ENCODE data around the gene EPHA5.

EPHA5 gene

DNA sequence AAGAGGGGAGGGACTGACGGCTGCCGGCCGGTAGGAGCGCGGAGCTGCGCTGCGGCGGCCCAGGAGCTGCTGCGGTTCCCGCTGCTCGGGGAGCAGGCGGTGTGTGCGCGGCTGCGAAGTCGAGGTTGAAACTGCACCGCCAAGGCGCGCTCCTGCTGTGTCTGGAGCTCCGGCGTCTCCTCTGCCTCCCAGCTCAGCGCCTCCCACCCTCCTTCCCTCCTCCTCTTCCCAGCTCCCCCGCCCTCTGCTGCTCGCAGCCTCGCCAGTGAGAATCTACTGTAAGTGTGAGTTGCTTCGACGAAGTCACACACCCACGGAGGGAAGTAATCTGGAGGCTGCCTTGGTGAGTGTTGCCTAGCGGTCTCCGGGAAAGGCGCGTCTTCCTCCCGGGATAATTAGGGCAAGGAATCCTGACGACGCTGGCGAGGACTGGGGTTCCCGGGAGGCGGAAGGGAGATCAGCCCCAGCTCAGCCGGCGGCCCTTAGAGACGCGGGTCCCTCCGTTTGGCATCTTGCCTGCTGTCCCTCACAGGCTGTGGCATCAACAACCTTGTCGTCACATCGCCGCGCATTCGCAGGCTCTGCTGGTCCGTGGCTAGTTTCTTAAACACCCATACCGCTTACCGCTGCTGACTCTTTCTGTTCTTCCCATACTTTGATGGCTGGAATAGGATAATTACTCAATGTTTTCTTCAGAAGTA is at the start of gene EPHA5:
TSS of gene EPHA5 (minus strand) at position 159 of the 701 bp plus-strand sequence. CDS start 747 bp downstream, outside the sequence.
- DNase-seq (ENCODE audit: low spot score) = no peak

- DNase-seq (ENCODE audit: low spot score) = no peak
These were observed 49.3 kb upstream of the EPHA5 start for GRCh38 chr4:65719635-65720034.

GRCh38 chr4:65698631-65699030 is 28.3 kb upstream of the EPHA5 start:
- DNase-seq (ENCODE audit: low spot score) = no peak

- no peak for DNase-seq (ENCODE audit: low spot score)
These were observed 26.1 kb upstream of the EPHA5 start for GRCh38 chr4:65696436-65696835.

DNA sequence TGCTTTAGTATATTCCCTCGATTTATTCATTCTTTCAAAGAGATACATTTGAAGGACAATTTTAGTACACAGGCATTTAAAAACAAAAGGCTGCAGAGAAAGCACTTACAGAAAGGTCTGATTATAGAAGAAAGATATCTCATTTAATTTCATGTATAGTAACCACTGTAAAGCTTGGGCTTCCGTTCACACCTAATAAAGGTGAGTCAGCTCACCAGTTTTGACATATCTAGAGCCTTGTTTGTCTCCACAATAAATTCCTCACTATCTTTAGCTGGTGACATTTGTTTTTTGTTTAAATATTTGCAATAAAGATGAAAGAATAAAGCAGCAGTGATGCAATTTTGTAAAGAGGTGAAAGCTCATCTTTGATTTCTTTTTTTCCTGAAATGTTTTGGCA is 1.1 kb upstream of the EPHA5 start:
- DNase-seq (ENCODE audit: low spot score) = no peak

GRCh38 chr4:65670020-65670330 is 314 bp downstream of the EPHA5 start:
- no peak for DNase-seq (ENCODE audit: low spot score)

DNA sequence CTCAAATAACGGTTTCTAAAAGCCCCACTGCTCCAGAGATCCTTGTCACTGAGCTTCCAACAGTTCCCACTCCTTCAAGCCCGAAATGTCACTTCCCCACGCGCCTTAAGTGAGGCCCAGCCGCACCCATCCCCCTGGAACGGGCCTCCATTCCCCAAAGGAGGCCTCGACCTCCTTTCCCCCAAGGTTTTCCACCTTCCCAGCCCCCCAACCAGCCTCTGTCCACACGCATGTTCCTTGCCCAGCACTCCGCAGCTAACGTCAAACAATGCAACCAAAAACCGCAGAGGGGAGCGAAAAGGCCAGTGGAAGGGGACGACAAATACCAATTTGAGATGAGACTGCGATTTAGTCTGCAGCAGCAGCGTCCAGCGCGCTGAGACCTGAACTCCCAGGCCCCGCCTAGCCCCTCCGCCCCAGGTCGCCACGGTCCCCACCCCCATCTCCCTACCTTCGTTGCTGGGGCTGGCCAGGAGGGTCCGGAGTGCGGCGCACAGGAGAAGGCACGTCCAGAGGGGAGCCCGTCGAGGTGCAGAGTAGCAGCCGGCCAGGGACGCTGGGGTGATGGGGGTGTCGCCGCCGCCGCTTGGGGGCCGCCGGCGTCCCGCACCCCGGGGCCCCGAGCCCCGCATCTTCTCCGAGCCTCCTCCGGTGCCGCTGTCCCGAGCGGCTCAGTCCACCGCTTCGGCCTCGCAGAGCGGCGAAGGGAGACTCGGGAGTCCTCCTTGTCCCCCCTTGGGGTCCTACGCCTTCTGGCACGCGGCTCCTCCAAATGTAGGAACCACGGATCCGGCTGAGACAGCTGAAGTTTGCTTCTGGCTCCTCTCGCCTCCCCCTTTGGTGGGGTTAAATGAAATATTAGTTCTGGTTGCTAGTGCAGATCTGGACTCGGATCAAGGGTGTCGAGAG is 924 bp downstream of the EPHA5 start:
- no peak for DNase-seq (ENCODE audit: low spot score)

DNA sequence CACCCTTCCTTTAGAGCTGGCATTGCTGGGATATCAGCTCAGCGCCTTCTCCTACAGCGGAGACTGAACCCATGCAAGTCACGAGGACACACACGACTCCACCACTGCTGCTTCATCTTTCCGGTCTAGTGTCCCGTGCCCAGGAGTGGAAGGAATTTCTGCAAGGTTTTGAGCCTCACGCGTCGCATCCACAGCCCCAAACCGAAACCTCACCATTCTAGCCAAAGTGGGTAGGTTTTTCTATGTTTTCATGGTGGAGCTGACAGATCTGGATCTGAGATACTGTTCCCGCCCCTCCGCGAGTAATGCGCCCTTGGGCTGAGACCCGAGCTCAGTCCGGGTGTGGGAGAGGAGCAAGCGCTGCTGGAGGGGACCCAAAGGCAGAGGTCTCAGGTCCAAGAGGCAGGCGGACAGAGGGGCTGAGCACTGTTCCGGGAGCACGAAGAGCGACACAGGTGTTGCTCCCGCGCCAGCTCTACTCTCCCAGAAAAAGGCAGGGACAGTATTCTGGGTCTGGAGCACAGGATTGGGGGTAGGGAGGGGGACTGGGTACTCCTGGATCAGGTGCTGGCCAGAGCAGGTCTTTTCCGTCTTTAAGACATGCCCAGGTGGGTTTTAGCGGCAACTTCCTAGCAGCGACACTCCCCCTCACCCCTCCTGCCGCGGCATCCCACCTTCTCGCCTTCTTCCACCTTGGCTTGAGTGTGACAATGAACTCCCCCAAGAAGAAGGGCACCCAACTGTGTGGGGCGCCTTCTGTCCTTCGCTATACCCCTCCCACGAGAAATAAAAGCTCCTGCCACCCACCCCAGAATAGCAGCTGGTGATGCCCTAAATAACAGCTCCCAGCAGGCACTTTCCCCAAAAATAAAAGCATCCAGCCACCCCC is 1.8 kb downstream of the EPHA5 start:
- DNase-seq (ENCODE audit: low spot score) = no peak

- no peak for DNase-seq (ENCODE audit: low spot score)
These were observed 2.7 kb downstream of the EPHA5 start for GRCh38 chr4:65667506-65668041.

- DNase-seq (ENCODE audit: low spot score) = peak; percentile 2
These were observed 4.3 kb downstream of the EPHA5 start for GRCh38 chr4:65665771-65666523.

DNA sequence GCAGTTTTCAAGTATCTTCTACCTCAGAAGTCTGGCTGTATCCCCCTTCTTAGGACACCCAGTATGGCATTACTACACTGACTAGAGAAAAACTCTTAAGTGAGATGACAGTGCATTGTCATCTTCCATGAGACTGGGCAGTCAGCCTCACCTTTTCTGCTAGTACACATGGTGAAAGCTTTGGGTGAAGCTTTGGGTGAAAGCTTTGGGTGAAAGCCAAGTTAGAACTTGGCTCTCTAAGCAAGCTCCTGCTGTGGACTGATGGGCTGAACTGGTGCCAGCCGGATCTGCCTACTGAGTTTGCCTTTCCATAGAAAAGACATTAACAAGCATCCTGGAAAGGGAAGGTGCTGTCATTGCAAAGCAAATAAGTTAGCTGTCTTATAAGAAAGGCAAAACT is 8.8 kb downstream of the EPHA5 start:
- DNase-seq (ENCODE audit: low spot score) = no peak

DNA sequence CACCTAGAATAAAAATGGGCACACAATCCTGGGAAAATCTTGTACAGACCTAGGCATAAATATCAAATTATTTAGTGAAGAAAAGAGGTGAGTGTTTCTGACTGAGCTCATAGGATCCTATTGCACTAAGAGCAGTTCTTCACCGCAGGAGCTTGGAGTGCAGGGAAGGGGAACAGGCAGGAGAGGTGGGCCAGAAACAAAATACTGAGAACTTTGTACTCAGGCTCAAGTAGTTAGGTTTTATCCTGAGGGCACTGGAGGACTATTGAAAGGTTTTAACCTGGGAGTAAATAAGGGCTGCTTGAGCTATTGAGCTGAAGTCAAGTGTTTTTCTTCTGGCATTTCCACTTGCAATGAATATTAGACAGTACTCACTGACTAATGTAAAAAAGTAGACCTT is 12.2 kb downstream of the EPHA5 start:
- no peak for DNase-seq (ENCODE audit: low spot score)

DNA sequence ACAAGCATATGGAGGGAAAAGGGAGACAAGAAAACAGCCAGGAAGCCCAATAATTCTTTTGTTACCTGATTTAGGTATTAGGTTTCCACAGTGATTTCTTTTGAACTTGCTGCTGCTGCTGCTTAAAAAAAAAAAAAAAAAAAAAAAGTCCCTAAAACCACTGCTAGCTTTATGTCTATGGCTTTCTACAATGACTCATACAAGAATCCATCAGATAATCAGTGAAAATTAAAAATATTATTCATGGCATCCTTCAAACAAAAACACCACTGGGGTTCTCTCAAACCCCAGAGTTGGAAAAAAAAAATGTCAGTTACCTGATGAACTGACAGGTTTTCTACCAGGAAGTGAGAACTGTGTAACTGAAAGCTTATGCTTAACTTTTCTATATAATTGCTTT is 14.3 kb downstream of the EPHA5 start:
- no peak for DNase-seq (ENCODE audit: low spot score)

GRCh38 chr4:65654976-65655375 is 15.3 kb downstream of the EPHA5 start:
- no peak for DNase-seq (ENCODE audit: low spot score)

GRCh38 chr4:65653740-65654361 is 16.4 kb downstream of the EPHA5 start:
- no peak for DNase-seq (ENCODE audit: low spot score)

- DNase-seq (ENCODE audit: low spot score) = no peak
These were observed 18.5 kb downstream of the EPHA5 start for GRCh38 chr4:65651751-65652150.

GRCh38 chr4:65651031-65651430 is 19.3 kb downstream of the EPHA5 start:
- DNase-seq (ENCODE audit: low spot score) = no peak

GRCh38 chr4:65646136-65646535 is 24.2 kb downstream of the EPHA5 start:
- DNase-seq (ENCODE audit: low spot score) = no peak

GRCh38 chr4:65645185-65645584 is 25.1 kb downstream of the EPHA5 start:
- DNase-seq (ENCODE audit: low spot score) = no peak

DNA sequence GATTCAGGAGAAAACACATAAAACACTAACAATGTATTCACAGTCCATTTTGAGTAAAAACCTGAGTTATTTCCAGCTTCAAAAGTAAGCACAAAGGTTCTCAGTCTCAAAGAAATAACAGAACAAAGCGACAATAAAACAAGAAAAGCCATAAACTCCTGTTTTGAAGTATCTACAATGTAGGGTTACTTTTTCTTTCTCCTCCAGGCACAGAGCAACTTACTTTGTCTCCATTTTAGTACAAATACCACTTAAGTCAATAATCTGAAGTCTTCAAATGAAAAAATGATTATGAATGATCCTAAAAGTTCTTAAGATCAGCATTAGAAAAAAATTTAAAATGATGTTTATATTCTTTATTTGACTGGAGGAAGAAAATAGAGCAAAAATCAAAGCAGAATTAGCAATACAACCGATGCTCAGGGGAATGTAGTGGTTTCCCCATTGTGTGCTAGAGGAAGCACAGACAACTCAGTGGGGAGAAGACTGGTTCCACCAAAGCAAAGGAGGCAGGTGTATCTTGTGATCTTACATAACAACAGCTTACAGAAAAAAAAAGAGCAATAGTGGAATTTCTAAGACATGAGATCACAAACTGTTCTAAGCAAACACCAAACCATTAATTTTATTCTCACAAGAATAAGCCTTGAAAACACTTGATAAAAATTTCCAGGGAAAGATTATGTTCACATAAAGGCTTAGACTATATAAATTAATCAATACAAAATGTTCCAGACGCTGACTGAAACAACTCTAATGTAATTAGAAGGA is 35.1 kb downstream of the EPHA5 start:
- no peak for DNase-seq (ENCODE audit: low spot score)

Data from LoVo (cell line).